Ascending aorta (tissue), 2 donors: ENCODE measurements around the gene CCDC88A. TPM values are rescaled to one million over a fixed set of nuclear protein-coding genes. Genes with fewer than 3 reads are reported as not detected.
A peak's percentile ranks its signal among the peaks of the same experiment; 100 is the strongest.

Source experiments
- DNase-seq, 2 donors: peaks; one replicate each; pipeline ENCODE4 v3.0.0-alpha.2; 2019; ENCODE audit warnings: low spot score in 2 of 2
- H3K27ac ChIP-seq, 2 donors: fragments of 200-600 bp; sonication (generic); one replicate each; pipeline ENCODE4 v1.5.1; 2016 to 2017; ENCODE audit warnings: mild to moderate bottlenecking in 1 of 2
- H3K27me3 ChIP-seq: fragments of 200-600 bp; sonication (generic); one replicate; pipeline ENCODE4 v1.5.1; 2017
- H3K36me3 ChIP-seq, 2 donors: fragments of 200-600 bp; sonication (generic); one replicate each; pipeline ENCODE4 v1.5.1; 2016
- H3K4me1 ChIP-seq, 2 donors: fragments of 200-600 bp; sonication (generic); one replicate each; pipeline ENCODE4 v1.5.1; 2016 to 2017; ENCODE audit warnings: mild to moderate bottlenecking in 1 of 2
- H3K4me3 ChIP-seq, 2 donors: fragments of 200-600 bp; sonication (generic); one replicate each; pipeline ENCODE4 v1.5.1; 2016 to 2017; ENCODE audit warnings: mild to moderate bottlenecking in 1 of 2
- H3K9me3 ChIP-seq, 2 donors: fragments of 200-600 bp; sonication (generic); one replicate each; pipeline ENCODE4 v1.5.1; 2016
- CTCF ChIP-seq, 3 experiments: fragments of 200-600 bp in 2 of 3; fragments of 450-650 bp in 1 of 3; sonication (generic) in 2 of 3; IDR thresholded peaks; one replicate each; pipeline ENCODE4 v1.5.1; 2016 to 2019; ENCODE audit warnings: antibody characterized with exemption in 3 of 3, mild to moderate bottlenecking in 1 of 3, moderate library complexity in 1 of 3
- intact Hi-C: fragments of 100-400 bp; cut with DNase I; formaldehyde crosslinking; loops from one replicate; pipeline ENCODE4 v1.15.1; 2023
- total RNA-seq: library from RNA; depleted of rRNA; stranded (reverse); fragments of >200 nt; gene quantifications from one replicate; pipeline ENCODE4 v1.1.0, GENCODE V29; 2016

Gene CCDC88A
- 39.2 TPM for total RNA-seq

- Histone ChIP-seq H3K4me3 (peak within 1 kb of the TSS; percentile 83 to 92), H3K9me3 (no peaks in the 10 kb centered on the region), H3K36me3 (no peaks in the 10 kb centered on the region), H3K27me3 (no peaks in the 10 kb centered on the region), H3K4me1 (peaks cover 0 to 8% of the 10 kb centered on the region in 2 donors), H3K27ac (peak within 1 kb of the TSS; percentile 85 to 92)
- DNase-seq = peak; percentile 84 to 97
- intact Hi-C loops = loop anchor here (1.0 to 5.0 kb wide), 6 partner anchors 56 to 698 kb away; partner anchors contain the start of genes CFAP36, CLHC1, EML6 and MTIF2
- peak; percentile 28 to 39 (median 29) for TF ChIP-seq CTCF (IDR thresholded peaks at IDR 0.05)
These were observed at the start of gene CCDC88A for GRCh38 chr2:55419679-55420438. TSS of gene CCDC88A (minus strand) at chr2:55419856. CDS start at chr2:55419079, 777 bp downstream.

GRCh38 chr2:55461679-55462078 lies 42.0 kb upstream of the CCDC88A start:
- H3K36me3 ChIP-seq = no peaks in the 10 kb centered on the region
- no peaks in the 10 kb centered on the region for H3K4me1 ChIP-seq
- TF ChIP-seq CTCF (IDR thresholded peaks at IDR 0.05) = no peak
- intact Hi-C loops = no loop called here
- H3K4me3 ChIP-seq = no peak overlapping the region
- H3K9me3 ChIP-seq = no peaks in the 10 kb centered on the region
- no peak for DNase-seq
- no peaks in the 10 kb centered on the region for H3K27me3 ChIP-seq
- no peak overlapping the region for H3K27ac ChIP-seq

- H3K9me3 ChIP-seq = no peaks in the 10 kb centered on the region
- no peak overlapping the region for H3K27ac ChIP-seq
- H3K4me3 ChIP-seq = no peak overlapping the region
- no peaks in the 10 kb centered on the region for H3K4me1 ChIP-seq
- no peak for TF ChIP-seq CTCF (IDR thresholded peaks at IDR 0.05)
- no peaks in the 10 kb centered on the region for H3K27me3 ChIP-seq
- intact Hi-C loops = no loop called here
- no peak for DNase-seq
- no peaks in the 10 kb centered on the region for H3K36me3 ChIP-seq
These were observed 40.9 kb upstream of the CCDC88A start for GRCh38 chr2:55460562-55460961.

- intact Hi-C loops = no loop called here
- no peak overlapping the region for H3K27ac ChIP-seq
- no peak overlapping the region for H3K4me3 ChIP-seq
These were observed 40.1 kb upstream of the CCDC88A start for GRCh38 chr2:55459714-55460274.

GRCh38 chr2:55459279-55459678 lies 39.6 kb upstream of the CCDC88A start:
- Histone ChIP-seq H3K4me1 (no peaks in the 10 kb centered on the region), H3K36me3 (no peaks in the 10 kb centered on the region), H3K27me3 (no peaks in the 10 kb centered on the region), H3K9me3 (no peaks in the 10 kb centered on the region), H3K27ac (no peak overlapping the region), H3K4me3 (no peak overlapping the region)
- DNase-seq = no peak
- intact Hi-C loops = no loop called here
- no peak for TF ChIP-seq CTCF (IDR thresholded peaks at IDR 0.05)

More at GRCh38 chr2:55459714-55460274, 40.1 kb upstream of the CCDC88A start:
- DNase-seq = no peak
- no peaks in the 10 kb centered on the region for H3K9me3 ChIP-seq
- no peaks in the 10 kb centered on the region for H3K27me3 ChIP-seq
- H3K36me3 ChIP-seq = no peaks in the 10 kb centered on the region
- TF ChIP-seq CTCF (IDR thresholded peaks at IDR 0.05) = no peak
- no peaks in the 10 kb centered on the region for H3K4me1 ChIP-seq
